MM.1S (cell line): ENCODE measurements around the gene ANKEF1.

Experiments
- DNase-seq: peaks from one replicate; pipeline ENCODE4 v3.0.0-alpha.2; 2015
- H2AFZ ChIP-seq: fragments of 300-600 bp; sonication (generic); 2 replicates; pipeline ENCODE4 v1.6.0; 2016; ENCODE audit warnings: antibody characterized with exemption, low read length
- H3F3A ChIP-seq: fragments of 300-600 bp; sonication (generic); 2 replicates; pipeline ENCODE4 v1.6.1; 2016; ENCODE audit warnings: mild to moderate bottlenecking, antibody characterized with exemption, low read length, moderate library complexity, mixed read lengths; ENCODE audit not compliant: insufficient read depth
- H3K27ac ChIP-seq: fragments of 300-600 bp; sonication (generic); 2 replicates; pipeline ENCODE4 v1.5.1; 2016; ENCODE audit warnings: mild to moderate bottlenecking, low read length
- H3K27me3 ChIP-seq: fragments of 300-600 bp; sonication (generic); replicated peaks from 2 replicates; pipeline ENCODE4 v1.6.0; 2016; ENCODE audit warnings: low read length; ENCODE audit not compliant: insufficient read depth
- H3K36me3 ChIP-seq: fragments of 300-600 bp; sonication (generic); replicated peaks from 2 replicates; pipeline ENCODE4 v1.6.1; 2016; ENCODE audit warnings: mild to moderate bottlenecking, low read length, mixed read lengths; ENCODE audit not compliant: insufficient read depth
- H3K4me1 ChIP-seq: fragments of 300-600 bp; sonication (generic); 2 replicates; pipeline ENCODE4 v1.6.1; 2016; ENCODE audit warnings: low read length, mixed read lengths
- H3K4me2 ChIP-seq: fragments of 300-600 bp; sonication (generic); 2 replicates; pipeline ENCODE4 v1.6.0; 2016; ENCODE audit warnings: low read depth, low read length
- H3K4me3 ChIP-seq: fragments of 300-600 bp; sonication (generic); 2 replicates; pipeline ENCODE4 v1.5.1; 2016; ENCODE audit warnings: low read length, mixed read lengths
- H3K79me2 ChIP-seq: fragments of 300-600 bp; sonication (generic); 2 replicates; pipeline ENCODE4 v1.6.1; 2016; ENCODE audit warnings: mixed run types, low read length, mixed read lengths
- H3K9ac ChIP-seq: fragments of 300-600 bp; sonication (generic); 2 replicates; pipeline ENCODE4 v1.6.1; 2016; ENCODE audit warnings: low read length, mixed read lengths
- H3K9me2 ChIP-seq: fragments of 300-600 bp; sonication (generic); replicated peaks from 2 replicates; pipeline ENCODE4 v1.6.1; 2016; ENCODE audit warnings: mild to moderate bottlenecking, low read length, mixed read lengths; ENCODE audit not compliant: insufficient read depth
- H3K9me3 ChIP-seq: fragments of 300-600 bp; sonication (generic); replicated peaks from 2 replicates; pipeline ENCODE4 v1.6.1; 2016; ENCODE audit warnings: mild to moderate bottlenecking, low read length, mixed read lengths; ENCODE audit not compliant: insufficient read depth
- H4K20me1 ChIP-seq: fragments of 300-600 bp; sonication (generic); 2 replicates; pipeline ENCODE4 v1.6.1; 2016; ENCODE audit warnings: mild to moderate bottlenecking, low read length, moderate library complexity, mixed read lengths; ENCODE audit not compliant: insufficient read depth
- EZH2 ChIP-seq: fragments of 300-600 bp; sonication (generic); optimal IDR thresholded peaks from 2 replicates; pipeline ENCODE3; 2017; ENCODE audit warnings: low read depth, mild to moderate bottlenecking, antibody characterized with exemption, low read length, mixed read lengths
- EZH2phosphoT487 ChIP-seq: fragments of 300-600 bp; sonication (generic); IDR thresholded peaks from 2 replicates; pipeline ENCODE4 v1.6.1; 2018; ENCODE audit warnings: antibody characterized with exemption, low read length
- TF ChIP-seq, protein P1 (sequence below): fragments of 300-600 bp; sonication (generic); IDR thresholded peaks from 2 replicates; pipeline ENCODE4 v1.5.1; 2016; ENCODE audit warnings: antibody characterized with exemption, low read length, mixed read lengths

The ANKEF1 gene

DNA sequence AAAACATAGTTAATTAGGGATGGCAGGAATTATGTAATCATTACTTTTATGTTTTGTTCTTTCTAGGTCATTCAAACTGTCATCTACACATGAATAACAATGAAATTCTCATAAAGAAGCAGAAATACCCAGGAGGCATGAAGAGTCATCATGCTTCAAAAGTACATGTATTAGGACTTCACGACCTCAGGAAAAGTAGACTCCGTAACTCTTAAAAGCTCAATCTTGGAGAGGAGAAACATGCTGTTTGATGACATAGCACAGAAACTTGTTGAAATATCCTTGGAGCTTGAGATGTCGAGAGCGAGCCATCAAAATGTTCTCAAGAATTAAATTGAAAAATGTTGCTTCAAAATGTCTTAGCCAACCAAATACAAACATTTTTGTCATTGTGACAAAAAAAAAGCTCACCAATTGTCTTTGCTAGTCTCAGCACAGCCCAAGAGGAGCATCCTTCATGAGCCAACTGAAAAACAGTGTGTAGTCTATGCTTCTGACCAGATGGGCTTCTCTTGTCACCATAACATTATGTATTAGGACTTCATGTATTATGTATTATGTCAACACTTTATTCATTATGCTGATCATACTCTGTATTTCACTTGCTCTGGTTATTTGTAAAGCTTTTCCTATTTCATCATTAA lies 28.2 kb upstream of the ANKEF1 start:
- no peaks in the 10 kb centered on the region for H3F3A ChIP-seq
- H3K4me3 ChIP-seq = no peak overlapping the region
- no peaks in the 10 kb centered on the region for H3K9me3 ChIP-seq
- TF ChIP-seq EZH2 (no peak), EZH2phosphoT487 (no peak)
- TF ChIP-seq, protein P1, sequence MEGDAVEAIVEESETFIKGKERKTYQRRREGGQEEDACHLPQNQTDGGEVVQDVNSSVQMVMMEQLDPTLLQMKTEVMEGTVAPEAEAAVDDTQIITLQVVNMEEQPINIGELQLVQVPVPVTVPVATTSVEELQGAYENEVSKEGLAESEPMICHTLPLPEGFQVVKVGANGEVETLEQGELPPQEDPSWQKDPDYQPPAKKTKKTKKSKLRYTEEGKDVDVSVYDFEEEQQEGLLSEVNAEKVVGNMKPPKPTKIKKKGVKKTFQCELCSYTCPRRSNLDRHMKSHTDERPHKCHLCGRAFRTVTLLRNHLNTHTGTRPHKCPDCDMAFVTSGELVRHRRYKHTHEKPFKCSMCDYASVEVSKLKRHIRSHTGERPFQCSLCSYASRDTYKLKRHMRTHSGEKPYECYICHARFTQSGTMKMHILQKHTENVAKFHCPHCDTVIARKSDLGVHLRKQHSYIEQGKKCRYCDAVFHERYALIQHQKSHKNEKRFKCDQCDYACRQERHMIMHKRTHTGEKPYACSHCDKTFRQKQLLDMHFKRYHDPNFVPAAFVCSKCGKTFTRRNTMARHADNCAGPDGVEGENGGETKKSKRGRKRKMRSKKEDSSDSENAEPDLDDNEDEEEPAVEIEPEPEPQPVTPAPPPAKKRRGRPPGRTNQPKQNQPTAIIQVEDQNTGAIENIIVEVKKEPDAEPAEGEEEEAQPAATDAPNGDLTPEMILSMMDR = no peak
- H2AFZ ChIP-seq = no peak overlapping the region
- H3K79me2 ChIP-seq = no peaks in the 10 kb centered on the region
- H3K4me2 ChIP-seq = no peak overlapping the region
- no peaks in the 10 kb centered on the region for H4K20me1 ChIP-seq
- H3K36me3 ChIP-seq = no peaks in the 10 kb centered on the region
- H3K27ac ChIP-seq = no peak overlapping the region
- no peaks in the 10 kb centered on the region for H3K27me3 ChIP-seq
- H3K4me1 ChIP-seq = no peaks in the 10 kb centered on the region
- no peaks in the 10 kb centered on the region for H3K9me2 ChIP-seq
- H3K9ac ChIP-seq = no peak overlapping the region
- no peak for DNase-seq

DNA sequence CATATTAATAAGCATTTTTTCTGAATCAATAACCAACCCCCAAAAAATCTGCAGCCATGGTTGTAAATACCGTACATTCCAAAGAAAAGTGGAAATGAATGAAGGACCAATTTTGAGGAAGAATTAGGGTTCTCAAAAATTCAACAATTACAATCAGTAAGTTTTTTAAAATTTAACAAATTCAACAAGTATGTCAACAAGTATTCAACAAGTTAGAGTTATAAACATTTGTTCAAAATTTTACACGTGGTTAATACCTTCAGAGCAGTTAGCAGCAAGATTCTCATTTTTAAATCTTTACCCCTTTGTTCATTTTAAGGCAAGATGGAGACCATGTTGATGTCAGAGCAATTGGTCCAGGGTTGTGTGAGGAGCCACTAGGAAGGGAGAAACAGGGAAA lies 27.6 kb upstream of the ANKEF1 start:
- no peak for DNase-seq
- TF ChIP-seq, protein P1 = no peak
- no peak for TF ChIP-seq EZH2phosphoT487
- no peak for TF ChIP-seq EZH2

DNA sequence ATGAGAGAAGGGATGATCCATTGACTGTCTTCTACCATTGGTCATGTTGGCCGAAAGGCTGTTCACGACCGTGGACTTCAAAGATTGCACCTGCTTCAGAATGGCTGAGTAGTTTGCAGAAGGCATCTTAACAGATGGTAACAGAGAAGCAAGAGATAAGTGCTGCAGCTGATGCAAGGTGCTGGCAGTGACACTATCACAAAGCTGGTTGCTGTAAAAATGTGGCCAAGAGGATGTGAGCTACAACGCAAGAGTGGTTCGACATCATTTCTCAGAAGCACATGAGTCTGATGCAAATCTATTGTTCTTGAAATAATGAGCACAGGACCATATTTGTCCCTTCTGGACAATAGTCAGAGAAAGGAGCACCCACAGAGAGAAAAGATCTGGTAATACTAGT lies 27.0 kb upstream of the ANKEF1 start:
- H3K27me3 ChIP-seq = no peaks in the 10 kb centered on the region
- no peaks in the 10 kb centered on the region for H4K20me1 ChIP-seq
- H3F3A ChIP-seq = no peaks in the 10 kb centered on the region
- H3K4me3 ChIP-seq = no peak overlapping the region
- no peaks in the 10 kb centered on the region for H3K36me3 ChIP-seq
- H3K9me2 ChIP-seq = no peaks in the 10 kb centered on the region
- TF ChIP-seq EZH2 (no peak), EZH2phosphoT487 (no peak)
- no peak overlapping the region for H3K9ac ChIP-seq
- H3K4me1 ChIP-seq = no peaks in the 10 kb centered on the region
- H3K9me3 ChIP-seq = no peaks in the 10 kb centered on the region
- no peak overlapping the region for H3K27ac ChIP-seq
- no peak overlapping the region for H3K4me2 ChIP-seq
- H3K79me2 ChIP-seq = no peaks in the 10 kb centered on the region
- no peak overlapping the region for H2AFZ ChIP-seq
- DNase-seq = no peak

More for the DNA sequence above, 27.6 kb upstream of the ANKEF1 start:
- no peaks in the 10 kb centered on the region for H3K4me1 ChIP-seq
- H3K79me2 ChIP-seq = no peaks in the 10 kb centered on the region
- H3F3A ChIP-seq = no peaks in the 10 kb centered on the region
- no peak overlapping the region for H3K9ac ChIP-seq
- H3K27me3 ChIP-seq = no peaks in the 10 kb centered on the region
- H3K4me3 ChIP-seq = no peak overlapping the region
- H4K20me1 ChIP-seq = no peaks in the 10 kb centered on the region
- H3K4me2 ChIP-seq = no peak overlapping the region
- H2AFZ ChIP-seq = no peak overlapping the region
- H3K36me3 ChIP-seq = no peaks in the 10 kb centered on the region
- no peaks in the 10 kb centered on the region for H3K9me2 ChIP-seq
- no peaks in the 10 kb centered on the region for H3K9me3 ChIP-seq
- no peak overlapping the region for H3K27ac ChIP-seq

DNA sequence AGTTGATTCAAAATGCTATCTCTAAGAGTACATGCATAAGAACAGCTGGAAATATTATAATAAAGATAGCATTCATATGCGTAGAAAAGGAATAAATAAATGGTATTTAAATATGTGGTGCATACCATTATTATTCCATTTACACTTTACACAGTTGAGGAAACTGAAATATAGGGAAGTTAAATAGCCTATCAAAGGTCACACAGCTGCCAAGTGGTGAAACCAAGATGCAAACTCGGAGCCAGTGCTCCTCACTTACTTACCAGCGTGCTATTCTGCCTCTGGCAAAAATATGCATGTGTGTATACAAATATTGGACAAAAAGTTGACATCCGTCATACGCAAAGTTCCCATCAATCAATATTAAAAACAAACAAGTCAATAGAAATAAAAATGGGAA lies 22.3 kb upstream of the ANKEF1 start:
- no peak for DNase-seq
- Histone ChIP-seq H3K4me3 (no peak overlapping the region), H3K27ac (no peak overlapping the region), H2AFZ (no peak overlapping the region), H3K9ac (no peak overlapping the region), H3K9me2 (no peaks in the 10 kb centered on the region), H3K4me1 (no peaks in the 10 kb centered on the region), H3K36me3 (no peaks in the 10 kb centered on the region), H4K20me1 (no peaks in the 10 kb centered on the region), H3K9me3 (no peaks in the 10 kb centered on the region), H3K27me3 (no peaks in the 10 kb centered on the region), H3K4me2 (no peak overlapping the region), H3K79me2 (no peaks in the 10 kb centered on the region), H3F3A (no peaks in the 10 kb centered on the region)
- TF ChIP-seq EZH2 (no peak), EZH2phosphoT487 (no peak)
- TF ChIP-seq, protein P1 = no peak
